HG02970 (cell line): Measurements from ENCODE around the gene PTPN14.
"Not testable (repeated sequence)": the region's sequence is repeated elsewhere in the genome, so short reads cannot be mapped to it uniquely, and the experiment has no call there.

ENCODE experiments used
- ATAC-seq: cut with Tn5 transposase; IDR thresholded peaks from one replicate; pipeline ENCODE4 v1.9.1; 2021; ENCODE audit warnings: mild to moderate bottlenecking, moderate library complexity, moderate number of reproducible peaks; ENCODE audit not compliant: unreplicated experiment, low FRiP score

PTPN14 gene

GRCh38 chr1:214485151-214485550 is 66.3 kb downstream of the PTPN14 start:
- no peak for ATAC-seq

DNA sequence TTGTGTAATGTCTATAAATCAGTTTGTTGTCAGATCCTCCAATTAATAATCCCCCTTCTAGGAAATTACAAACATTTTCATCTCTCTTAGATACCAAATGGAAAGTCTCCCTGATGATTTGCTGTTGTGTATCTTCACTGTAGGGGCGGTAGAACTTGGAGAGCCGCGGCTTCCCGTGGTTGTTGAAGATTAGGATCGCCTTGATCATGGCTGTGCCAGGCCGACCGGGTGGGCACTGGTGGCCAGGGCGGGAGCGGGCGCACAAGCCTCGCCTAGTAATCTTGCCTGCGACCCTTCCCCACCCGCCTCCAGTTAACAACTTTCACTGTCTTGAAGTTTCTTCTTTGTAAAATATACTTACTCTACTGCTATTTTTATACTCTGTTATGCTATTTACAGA is 68.2 kb downstream of the PTPN14 start:
- ATAC-seq, result not testable (repeated sequence)

DNA sequence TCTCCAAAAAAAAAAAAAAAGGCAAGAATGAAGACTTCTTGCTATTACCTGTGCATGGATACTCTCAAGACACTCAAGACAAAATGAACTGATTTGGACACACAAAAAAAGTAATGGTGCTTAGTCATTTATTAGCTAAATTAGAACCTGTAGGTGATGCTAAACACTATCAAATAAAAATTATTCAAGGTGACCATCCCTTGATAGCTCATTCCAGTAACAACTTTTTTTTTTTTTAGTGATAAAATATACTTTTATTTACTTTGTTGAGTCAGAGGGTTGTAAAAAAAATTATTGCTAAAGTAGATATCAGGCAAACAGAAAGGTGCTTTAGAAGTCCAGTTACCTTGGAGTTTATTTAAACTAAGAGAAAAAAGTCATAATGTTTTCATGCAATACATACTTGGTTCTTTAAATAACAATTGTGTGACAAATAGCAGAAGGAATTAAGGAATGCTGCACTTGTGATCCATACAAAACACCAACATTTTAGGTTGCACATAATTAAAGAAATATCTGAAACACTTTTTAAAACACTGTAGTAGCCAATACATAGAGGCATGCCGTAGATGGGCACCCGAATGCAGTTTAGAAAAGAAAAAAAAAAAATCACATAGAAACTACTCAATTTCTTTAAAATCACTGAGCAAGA is 69.3 kb downstream of the PTPN14 start:
- ATAC-seq, result not testable (repeated sequence)

DNA sequence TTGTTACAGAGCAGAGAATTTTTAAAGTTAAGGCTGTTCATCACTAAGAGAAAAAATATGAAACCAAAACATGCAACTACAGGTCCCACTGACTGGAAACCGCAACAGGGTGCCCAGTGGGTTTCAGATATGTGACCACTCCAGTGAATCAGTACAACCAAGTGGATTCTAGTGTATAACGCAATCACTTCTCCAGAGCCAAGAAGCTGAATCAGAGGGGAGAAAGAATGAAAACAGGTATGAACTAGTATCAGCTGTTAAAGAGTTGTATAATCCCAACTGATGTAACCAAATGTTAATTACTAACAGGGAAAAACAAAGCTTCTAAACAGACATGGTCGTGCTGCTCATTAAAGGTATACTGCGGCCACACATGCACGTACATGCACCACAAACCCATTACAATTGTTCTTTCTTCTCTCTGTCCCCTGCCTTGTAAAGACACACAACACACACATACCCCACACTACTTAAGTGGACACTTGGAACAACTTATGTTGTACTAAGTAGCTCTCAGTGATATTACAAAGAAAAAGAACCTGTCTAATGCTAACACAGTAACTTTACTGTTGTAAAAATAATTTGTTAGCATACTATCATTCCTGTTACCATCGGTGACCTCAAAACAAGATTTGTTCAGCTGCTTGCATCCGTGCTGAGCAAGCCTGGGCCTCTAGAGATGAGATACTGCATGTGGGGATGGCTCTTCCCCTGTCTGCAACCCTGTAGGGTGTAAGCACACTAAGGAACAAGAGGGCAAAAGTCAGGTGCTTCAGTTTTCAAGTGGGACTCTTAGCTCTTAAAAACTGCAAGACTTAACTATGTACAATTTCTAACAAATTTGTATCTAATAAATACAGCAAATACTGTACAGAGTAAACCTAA is 74.2 kb downstream of the PTPN14 start:
- ATAC-seq, result no peak

GRCh38 chr1:214476229-214476985 is 75.0 kb downstream of the PTPN14 start:
- ATAC-seq, result no peak

DNA sequence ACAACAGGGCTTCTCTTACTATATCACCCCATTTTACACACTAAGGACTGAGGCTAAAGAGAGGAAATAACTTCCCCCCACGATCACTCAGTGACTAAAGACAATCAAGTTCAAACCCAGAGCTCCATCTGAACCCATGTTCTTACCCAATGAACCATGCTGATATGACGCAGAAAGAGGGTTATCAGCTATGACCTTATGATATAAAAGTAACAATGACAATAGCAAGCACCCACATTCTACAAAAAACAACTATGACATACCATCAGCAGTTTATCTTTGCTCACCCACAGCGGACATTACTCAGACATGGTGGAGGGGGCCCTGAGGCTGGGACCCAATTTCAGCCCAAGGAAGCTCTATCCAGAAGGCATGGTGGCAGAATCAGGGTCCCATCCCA is 75.7 kb downstream of the PTPN14 start:
- no peak for ATAC-seq

- no peak for ATAC-seq
Observed at GRCh38 chr1:214475331-214475730, 76.1 kb downstream of the PTPN14 start.

DNA sequence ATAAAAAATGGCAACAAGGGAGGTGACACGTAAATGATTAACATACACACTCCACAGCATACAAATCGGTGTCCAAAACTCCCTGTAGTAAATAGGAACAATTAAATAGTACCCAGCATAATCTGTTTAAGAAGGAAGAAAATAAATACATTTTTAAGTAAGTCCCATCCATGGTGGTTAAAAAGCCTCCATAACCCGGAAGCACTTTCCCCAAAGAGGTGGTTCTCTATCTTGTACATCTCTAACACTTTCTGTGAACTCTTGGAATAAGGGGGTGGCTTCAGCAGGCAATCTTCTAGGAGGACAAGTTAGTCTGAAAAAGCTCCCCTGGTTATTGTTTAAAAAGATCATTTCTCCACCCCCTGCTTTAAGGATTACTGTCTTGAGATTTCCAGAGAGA is 76.9 kb downstream of the PTPN14 start:
- no peak for ATAC-seq

GRCh38 chr1:214473862-214474261 is 77.5 kb downstream of the PTPN14 start:
- ATAC-seq, result no peak

GRCh38 chr1:214473387-214473786 is 78.0 kb downstream of the PTPN14 start:
- ATAC-seq, result no peak

DNA sequence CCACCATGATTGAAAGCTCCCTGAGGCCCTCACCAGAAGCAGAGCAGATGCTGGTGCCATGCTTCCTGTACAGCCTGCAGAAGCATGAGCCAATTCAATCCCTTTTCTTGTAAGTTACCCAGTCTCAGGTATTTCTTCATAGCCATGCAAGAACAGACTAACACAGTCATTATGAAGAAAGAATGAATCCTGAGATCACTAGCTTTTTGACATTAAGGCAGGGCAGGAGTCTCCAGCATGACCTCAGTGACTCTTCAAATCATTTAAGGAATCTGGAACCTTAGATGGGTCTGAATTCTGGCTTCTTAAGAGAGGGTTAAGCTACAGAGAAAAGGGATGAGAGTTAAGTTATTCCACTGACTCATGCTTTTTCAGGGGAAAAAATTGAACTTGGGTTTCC is 79.0 kb downstream of the PTPN14 start:
- ATAC-seq, result no peak

GRCh38 chr1:214471458-214471857 is 79.9 kb downstream of the PTPN14 start:
- no peak for ATAC-seq

- no peak for ATAC-seq
Observed at GRCh38 chr1:214470132-214470531, 81.3 kb downstream of the PTPN14 start.

DNA sequence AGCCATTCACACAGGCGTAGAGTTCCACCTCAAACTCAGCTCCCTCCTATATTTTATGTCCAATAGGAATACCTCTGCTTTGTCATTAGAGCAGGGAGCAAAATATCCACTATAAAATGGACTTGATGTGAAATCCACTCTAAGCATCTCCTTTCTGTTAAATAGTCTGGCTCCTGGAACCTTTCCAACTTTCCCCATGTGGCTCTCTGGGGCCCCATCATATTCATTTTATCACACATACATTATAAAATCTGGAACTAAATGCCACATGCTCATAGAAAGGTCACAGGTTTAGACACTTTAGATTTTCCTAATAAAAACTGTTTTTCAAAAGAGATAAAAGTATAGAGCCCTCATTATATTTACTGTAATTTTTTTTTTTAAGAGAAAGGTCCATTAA is 82.1 kb downstream of the PTPN14 start:
- no peak for ATAC-seq

DNA sequence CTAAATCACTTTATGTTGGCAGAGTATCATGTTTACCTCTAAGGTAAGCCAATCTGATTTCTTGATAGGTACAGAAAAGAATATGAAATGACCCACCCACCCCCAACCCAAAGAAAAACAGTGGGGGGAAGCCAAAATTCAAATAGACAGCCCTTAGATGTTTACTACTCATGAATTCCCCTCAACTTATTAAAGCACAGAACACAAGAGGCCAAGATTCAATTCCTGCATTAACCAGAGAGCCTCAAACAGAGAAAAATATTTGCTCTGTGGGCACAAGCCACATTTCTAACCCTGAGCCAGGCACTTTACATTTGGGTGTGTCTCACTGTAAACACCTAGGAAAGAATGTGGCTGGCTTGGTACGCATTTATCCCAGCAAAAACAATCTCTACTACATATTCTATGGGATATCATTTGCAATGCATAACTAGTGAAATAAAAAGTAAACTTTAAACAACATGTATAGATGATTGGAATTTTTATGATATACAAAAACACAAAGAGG is 84.3 kb downstream of the PTPN14 start:
- no peak for ATAC-seq

GRCh38 chr1:214466403-214467077 is 84.9 kb downstream of the PTPN14 start:
- no peak for ATAC-seq

GRCh38 chr1:214464445-214465287 is 86.7 kb downstream of the PTPN14 start:
- ATAC-seq, result no peak

- no peak for ATAC-seq
Observed at GRCh38 chr1:214463596-214463995, 87.8 kb downstream of the PTPN14 start.

- ATAC-seq, result no peak
Observed at GRCh38 chr1:214462882-214463281, 88.5 kb downstream of the PTPN14 start.

DNA sequence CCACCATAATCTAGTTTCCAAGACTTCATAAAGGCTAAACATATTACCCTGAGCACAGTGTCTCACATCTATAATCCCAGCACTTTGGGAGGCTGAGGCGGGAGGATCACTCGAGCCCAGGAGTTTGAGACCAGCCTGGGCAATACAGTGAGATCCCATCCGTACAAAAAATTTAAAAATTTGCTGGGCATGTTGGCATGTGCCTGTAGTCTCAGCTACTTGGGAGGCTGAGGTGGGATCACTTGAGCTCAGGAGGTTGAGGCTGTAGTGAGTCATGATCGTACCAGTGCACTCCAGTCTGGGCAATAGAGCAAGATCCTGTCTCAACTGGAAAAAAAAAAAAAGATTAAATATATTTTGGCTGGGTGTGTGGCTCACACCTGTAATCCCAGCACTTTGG is 90.1 kb downstream of the PTPN14 start:
- ATAC-seq, result no peak
